GM12891 (cell line): ENCODE results near the gene TXNDC2.

Source experiments
- POLR2A ChIP-seq: IDR thresholded peaks from 2 replicates; pipeline ENCODE4 v1.6.1; 2011; ENCODE audit warnings: low read depth, low read length, control low read depth
- POLR2AphosphoS5 ChIP-seq: IDR thresholded peaks from 2 replicates; pipeline ENCODE4 v1.6.1; 2011; ENCODE audit warnings: low read depth, low read length, control low read depth
- SPI1 ChIP-seq: IDR thresholded peaks from 2 replicates; pipeline ENCODE4 v1.6.1; 2011; ENCODE audit warnings: low read depth, low read length, control low read depth

GRCh38 chr18:9849407-9850283 is 36.1 kb upstream of the TXNDC2 start:
- TF ChIP-seq POLR2AphosphoS5 (no peak), POLR2A (no peak), SPI1 (no peak)
